GM10266 (cell line): ENCODE data around the gene C2orf49.

Source experiments
- DNase-seq: peaks from one replicate; pipeline ENCODE4 v3.0.0; 2012; ENCODE audit errors: extremely low spot score
- CTCF ChIP-seq: IDR thresholded peaks from 2 replicates; pipeline ENCODE4 v1.5.1; 2012; ENCODE audit warnings: mild to moderate bottlenecking, low read depth; ENCODE audit not compliant: control insufficient read depth, insufficient read depth; ENCODE audit errors: missing control alignments

The C2orf49 gene

GRCh38 chr2:105397025-105397722 lies 59.8 kb downstream of the C2orf49 start:
- no peak for DNase-seq
- no peak for TF ChIP-seq CTCF

- no peak for DNase-seq
- no peak for TF ChIP-seq CTCF
Measured at GRCh38 chr2:105397953-105398335, 60.6 kb downstream of the C2orf49 start.

GRCh38 chr2:105398336-105399206 lies 61.2 kb downstream of the C2orf49 start, which contains the start of gene FHL2:
Gene FHL2 (minus strand): TSS chr2:105399051. CDS start chr2:105386516, 12,535 bp downstream.
- peak; percentile 48 for TF ChIP-seq CTCF
- DNase-seq = peak; percentile 89
